H1 (cell line): ENCODE measurements around the gene OR2T35. TPM values are rescaled to one million over a fixed set of nuclear protein-coding genes. Genes with fewer than 3 reads are reported as not detected.

Experiments used
- ASH2L ChIP-seq: fragments of 200-600, 300-600 bp; sonication (generic); IDR thresholded peaks from one replicate; pipeline ENCODE4 v1.7.1; 2017; ENCODE audit warnings: low read length
- EP300 ChIP-seq, 2 experiments: IDR thresholded peaks; 1 replicate in 1 of 2; 2 replicates in 1 of 2; pipeline ENCODE4 v1.6.1; 2011 to 2012; ENCODE audit warnings: low read depth in 2 of 2, low read length in 2 of 2, mild to moderate bottlenecking in 2 of 2, borderline replicate concordance in 1 of 2, inconsistent platforms in 1 of 2, moderate library complexity in 1 of 2
- MAFK ChIP-seq: IDR thresholded peaks from 2 replicates; pipeline ENCODE4 v1.6.1; 2012; ENCODE audit warnings: low read depth, mild to moderate bottlenecking, improper control_type of control experiment, low read length
- NRF1 ChIP-seq: IDR thresholded peaks from 2 replicates; pipeline ENCODE4 v1.6.1; 2011; ENCODE audit warnings: mild to moderate bottlenecking, low read depth, low read length, improper control_type of control experiment
- SIN3A ChIP-seq, 2 experiments: IDR thresholded peaks in 1 of 2; conservative IDR thresholded peaks in 1 of 2; 2 replicates each; pipeline ENCODE4 v1.6.1; 2011 to 2012; ENCODE audit warnings: low read length in 2 of 2, improper control_type of control experiment in 1 of 2, low read depth in 1 of 2, mild to moderate bottlenecking in 1 of 2
- polyA plus RNA-seq, 7 experiments: library from polyadenylated mRNA; depleted of rRNA in 3 of 7; stranded (reverse) in 5 of 7; unstranded in 2 of 7; fragments of >200 nt in 5 of 7; fragments of 200-250 nt in 2 of 7; gene quantifications; 1 replicate in 5 of 7; 2 replicates in 1 of 7; 4 replicates in 1 of 7; pipeline versions ENCODE4 v1.2.1 to v1.2.3, GENCODE V29; 2011 to 2013; ENCODE audit warnings: missing spikeins in 2 of 7, mixed read lengths in 2 of 7
- total RNA-seq: library from RNA; stranded (reverse); fragmentation: NEBNext Ultra II Directional; extraction: Animal tissue kit (Norgen Biotek cat#: 25700); gene quantifications from 2 replicates; pipeline ENCODE4 v1.2.1, GENCODE V29; 2021
- TF ChIP-seq, protein P1 (sequence below): IDR thresholded peaks from 2 replicates; pipeline ENCODE4 v1.6.1; 2012; ENCODE audit warnings: inconsistent platforms

OR2T35 gene
- total and polyA plus RNA-seq, 2 of the 8 experiments (the other 6 are each of a cell fraction or from before 2014, with no cell fraction given): not detected

DNA sequence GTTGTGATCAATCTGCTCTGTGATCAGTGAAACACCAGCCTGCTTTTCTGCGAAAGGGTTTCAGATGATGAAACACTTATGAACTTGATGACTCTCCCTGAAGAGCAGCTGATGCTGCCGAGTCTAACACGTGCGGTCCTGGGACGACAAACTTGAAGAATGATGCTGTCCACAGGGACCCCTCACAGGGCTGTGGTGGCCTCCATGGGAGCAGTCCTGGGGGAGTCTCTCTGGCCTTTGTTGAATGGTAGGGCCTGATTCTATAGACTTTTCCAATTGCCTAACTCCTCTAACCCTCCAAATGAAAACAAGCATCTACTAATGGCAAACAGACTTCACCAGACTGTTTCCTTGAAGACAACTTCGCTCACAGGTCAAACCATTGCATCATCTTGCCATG is 47.5 kb downstream of the OR2T35 start, which contains the start of gene OR2T10 (continued):
- TF ChIP-seq NRF1 (no peak), EP300 (IDR thresholded peaks at IDR 0.05; ENCODE audit: borderline replicate concordance in 1 of 2, low read depth in 2 of 2, low read length in 2 of 2) (no peak), ASH2L (no peak), SIN3A (conservative IDR thresholded peaks at IDR 0.05 in 1 of 2, IDR thresholded peaks at IDR 0.05 in 1 of 2; ENCODE audit: low read depth in 1 of 2, low read length in 2 of 2) (no peak), MAFK (no peak)
- TF ChIP-seq, protein P1, sequence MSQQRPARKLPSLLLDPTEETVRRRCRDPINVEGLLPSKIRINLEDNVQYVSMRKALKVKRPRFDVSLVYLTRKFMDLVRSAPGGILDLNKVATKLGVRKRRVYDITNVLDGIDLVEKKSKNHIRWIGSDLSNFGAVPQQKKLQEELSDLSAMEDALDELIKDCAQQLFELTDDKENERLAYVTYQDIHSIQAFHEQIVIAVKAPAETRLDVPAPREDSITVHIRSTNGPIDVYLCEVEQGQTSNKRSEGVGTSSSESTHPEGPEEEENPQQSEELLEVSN: no peak
